Neural cell (in vitro differentiated cells): ENCODE results near the gene NPAS3. TPM values are rescaled to one million over a fixed set of nuclear protein-coding genes. Genes with fewer than 3 reads are reported as not detected.
A peak's percentile ranks its signal among the peaks of the same experiment; 100 is the strongest.

ENCODE experiments used
- H2AFZ ChIP-seq: fragments of 200-600, 300-800 bp; sonication (generic), shearing (Covaris generic); 2 replicates; pipeline ENCODE4 v1.6.0; 2014; ENCODE audit warnings: low read depth, mild to moderate bottlenecking, antibody characterized with exemption, low read length, moderate library complexity
- H3F3A ChIP-seq: fragments of 200-600 bp; shearing (Covaris generic); 2 replicates; pipeline ENCODE4 v1.6.1; 2016; ENCODE audit warnings: mild to moderate bottlenecking, moderate library complexity, mixed read lengths, antibody characterized with exemption, low read length; ENCODE audit not compliant: insufficient read depth, poor library complexity, severe bottlenecking
- H3K27ac ChIP-seq: fragments of 200-600, 300-800 bp; sonication (generic), shearing (Covaris generic); 2 replicates; pipeline ENCODE4 v1.5.1; 2014; ENCODE audit warnings: mild to moderate bottlenecking, low read length, moderate library complexity
- H3K27me3 ChIP-seq: fragments of 300-800, 200-600 bp; sonication (generic), shearing (Covaris generic); 2 replicates; pipeline ENCODE4 v1.6.0; 2014; ENCODE audit warnings: mild to moderate bottlenecking, low read depth, low read length, moderate library complexity; ENCODE audit not compliant: insufficient read depth
- H3K36me3 ChIP-seq: fragments of 300-800, 200-600 bp; sonication (generic), shearing (Covaris generic); 2 replicates; pipeline ENCODE4 v1.5.1; 2014; ENCODE audit warnings: mild to moderate bottlenecking, antibody characterized with exemption, low read length, moderate library complexity; ENCODE audit not compliant: insufficient read depth
- H3K4me2 ChIP-seq: fragments of 300-800, 200-600 bp; sonication (generic), shearing (Covaris generic); 2 replicates; pipeline ENCODE4 v1.6.0; 2014; ENCODE audit warnings: mild to moderate bottlenecking, low read length
- H3K4me3 ChIP-seq: fragments of 300-800, 200-600 bp; sonication (generic), shearing (Covaris generic); 2 replicates; pipeline ENCODE4 v1.5.1; 2014; ENCODE audit warnings: mild to moderate bottlenecking, low read length, moderate library complexity
- H3K79me2 ChIP-seq: fragments of 200-600 bp; shearing (Covaris generic); replicated peaks from 2 replicates; pipeline ENCODE4 v1.6.0; 2014; ENCODE audit warnings: mild to moderate bottlenecking, low read length, moderate library complexity; ENCODE audit not compliant: insufficient read depth
- H3K9ac ChIP-seq: fragments of 300-800, 200-600 bp; sonication (generic), shearing (Covaris generic); 2 replicates; pipeline ENCODE4 v1.6.1; 2016; ENCODE audit warnings: mild to moderate bottlenecking, low read length, mixed read lengths
- H3K9me2 ChIP-seq: fragments of 200-600 bp; shearing (Covaris generic); 2 replicates; pipeline ENCODE4 v1.6.1; 2016; ENCODE audit warnings: mild to moderate bottlenecking, low read length, mixed read lengths; ENCODE audit not compliant: insufficient read depth
- H3K9me3 ChIP-seq: fragments of 200-600, 300-800 bp; sonication (generic), shearing (Covaris generic); 2 replicates; pipeline ENCODE4 v1.6.1; 2016; ENCODE audit warnings: mild to moderate bottlenecking, mixed run types, low read length, moderate library complexity, mixed read lengths
- H4K20me1 ChIP-seq: fragments of 200-600 bp; shearing (Covaris generic); 2 replicates; pipeline ENCODE4 v1.6.1; 2016; ENCODE audit warnings: mild to moderate bottlenecking, mixed run types; ENCODE audit not compliant: insufficient read depth
- CTCF ChIP-seq: fragments of 450-650 bp; IDR thresholded peaks from 2 replicates; pipeline ENCODE4 v1.5.1; 2014; ENCODE audit warnings: antibody characterized with exemption, mild to moderate bottlenecking, moderate library complexity; ENCODE audit not compliant: poor library complexity, severe bottlenecking
- EP300 ChIP-seq: fragments of 450-650 bp; conservative IDR thresholded peaks from 2 replicates; pipeline ENCODE4 v1.6.1; 2014; ENCODE audit warnings: antibody characterized with exemption, mild to moderate bottlenecking, moderate library complexity; ENCODE audit not compliant: poor library complexity, severe bottlenecking
- EZH2 ChIP-seq: fragments of 200-600, 300-800 bp; shearing (Covaris generic), sonication (generic); IDR thresholded peaks from 2 replicates; pipeline ENCODE4 v1.6.1; 2014; ENCODE audit warnings: antibody characterized with exemption, low read length, borderline replicate concordance, mild to moderate bottlenecking; ENCODE audit not compliant: insufficient read depth, poor library complexity, severe bottlenecking
- MXI1 ChIP-seq: fragments of 450-650 bp; conservative IDR thresholded peaks from 2 replicates; pipeline ENCODE4 v1.6.1; 2014; ENCODE audit warnings: antibody characterized with exemption, mild to moderate bottlenecking; ENCODE audit not compliant: poor library complexity, severe bottlenecking
- POLR2AphosphoS5 ChIP-seq: IDR thresholded peaks from 2 replicates; pipeline ENCODE4 v1.6.1; 2012
- RAD21 ChIP-seq: fragments of 450-650 bp; conservative IDR thresholded peaks from 2 replicates; pipeline ENCODE4 v1.6.1; 2014; ENCODE audit warnings: antibody characterized with exemption, mild to moderate bottlenecking, moderate library complexity
- REST ChIP-seq: IDR thresholded peaks from 2 replicates; pipeline ENCODE4 v1.6.1; 2012; ENCODE audit warnings: borderline replicate concordance
- SMC3 ChIP-seq: fragments of 450-650 bp; conservative IDR thresholded peaks from 2 replicates; pipeline ENCODE4 v1.6.1; 2014; ENCODE audit warnings: antibody characterized with exemption, mild to moderate bottlenecking, moderate library complexity; ENCODE audit not compliant: poor library complexity
- TAF1 ChIP-seq: IDR thresholded peaks from 2 replicates; pipeline ENCODE4 v1.6.1; 2012; ENCODE audit warnings: low read depth
- polyA plus RNA-seq: library from polyadenylated mRNA; depleted of rRNA; stranded (reverse); fragments of >200 nt; gene quantifications from 2 replicates; pipeline ENCODE4 v1.2.3, GENCODE V29; 2014

NPAS3 gene
- polyA plus RNA-seq, 1 donor from 2014 or later: 1.3 TPM

- Histone ChIP-seq H3K36me3 (no peaks in the 10 kb centered on the region), H3K79me2 (no peaks in the 10 kb centered on the region), H3K4me3 (no peak overlapping the region), H2AFZ (no peak overlapping the region), H3K9me2 (no peaks in the 10 kb centered on the region), H3K27me3 (no peaks in the 10 kb centered on the region), H4K20me1 (no peaks in the 10 kb centered on the region), H3K27ac (no peak overlapping the region), H3K9me3 (no peaks in the 10 kb centered on the region), H3F3A (no peaks in the 10 kb centered on the region), H3K4me2 (no peak overlapping the region), H3K9ac (no peak overlapping the region)
- no peak for TF ChIP-seq CTCF
- TF ChIP-seq MXI1: no peak
- TF ChIP-seq RAD21: no peak
- TF ChIP-seq REST: no peak
- no peak for TF ChIP-seq EP300
- no peak for TF ChIP-seq TAF1
- TF ChIP-seq EZH2: no peak
- TF ChIP-seq SMC3: no peak
- TF ChIP-seq POLR2AphosphoS5: no peak
Measured at GRCh38 chr14:33711811-33712216, 773.1 kb downstream of the NPAS3 start.

GRCh38 chr14:33714527-33715226 lies 776.0 kb downstream of the NPAS3 start:
- H3K9me3 ChIP-seq: no peaks in the 10 kb centered on the region
- H3K9me2 ChIP-seq: no peaks in the 10 kb centered on the region
- no peak overlapping the region for H2AFZ ChIP-seq
- H3K36me3 ChIP-seq: no peaks in the 10 kb centered on the region
- no peak overlapping the region for H3K9ac ChIP-seq
- no peak overlapping the region for H3K4me2 ChIP-seq
- TF ChIP-seq SMC3 (no peak), EP300 (peak; percentile 86), POLR2AphosphoS5 (peak; percentile 22), REST (peak; percentile 27)
- no peak overlapping the region for H3K27ac ChIP-seq
- no peaks in the 10 kb centered on the region for H4K20me1 ChIP-seq
- H3K27me3 ChIP-seq: no peaks in the 10 kb centered on the region
- no peaks in the 10 kb centered on the region for H3K79me2 ChIP-seq
- no peaks in the 10 kb centered on the region for H3F3A ChIP-seq
- no peak overlapping the region for H3K4me3 ChIP-seq
